ENCODE measurements around the gene RTN1.
A peak's percentile ranks its signal among the peaks of the same experiment; 100 is the strongest.

The RTN1 gene

DNA sequence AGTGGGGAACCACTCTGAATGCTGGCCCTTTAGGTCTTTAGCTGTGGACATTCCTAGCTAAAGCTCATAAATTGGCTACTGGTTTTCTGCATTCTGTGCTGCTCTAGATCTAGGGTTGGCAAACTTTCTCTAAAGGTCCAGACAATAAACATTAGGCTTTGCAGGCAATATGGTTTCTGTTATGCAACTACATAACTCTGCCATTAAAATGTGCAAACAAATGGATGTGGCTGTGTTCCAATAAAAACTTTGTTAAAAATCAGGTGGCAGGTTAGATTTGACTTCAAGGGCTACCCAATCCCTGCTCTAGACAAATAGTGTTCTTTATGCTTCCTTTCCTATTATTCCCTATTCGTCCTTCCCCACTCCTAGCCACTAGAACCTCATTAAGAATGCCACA lies 42.6 kb upstream of the RTN1 start:
- H3K27me3 Mint-ChIP-seq (ENCODE audit: low read depth, poor library complexity) = peaks cover 4% of the 10 kb centered on the region
- no peak overlapping the region for H3K4me3 Mint-ChIP-seq
- H3K9me3 Mint-ChIP-seq = peaks cover 20% of the 10 kb centered on the region
- TF ChIP-seq CTCF (IDR thresholded peaks at IDR 0.05) = no peak
- H3K36me3 Mint-ChIP-seq (ENCODE audit: low read depth) = peaks cover 27% of the 10 kb centered on the region
- H3K4me1 Mint-ChIP-seq = peaks cover 4% of the 10 kb centered on the region
- no peak for DNase-seq
- no peak overlapping the region for H3K27ac Mint-ChIP-seq

DNA sequence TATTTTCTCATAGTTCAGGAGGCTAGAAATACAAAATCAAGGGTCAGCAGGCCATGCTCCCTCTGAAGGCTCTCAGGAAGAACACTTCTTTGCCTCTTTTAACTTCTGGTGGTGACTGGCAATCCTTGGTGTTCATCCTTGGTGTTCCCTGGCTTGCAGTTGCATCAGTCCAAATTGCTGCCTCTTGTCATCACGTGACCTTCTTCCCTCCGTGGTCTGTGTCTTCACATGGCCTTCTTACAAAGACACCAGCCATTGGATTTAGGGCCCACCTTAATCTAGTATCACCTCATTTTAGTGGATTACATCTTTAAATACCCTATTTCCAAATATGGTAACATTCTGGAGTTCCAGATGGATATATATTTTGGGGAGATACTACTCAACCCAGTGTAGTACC lies 41.9 kb upstream of the RTN1 start:
- no peak for TF ChIP-seq CTCF (IDR thresholded peaks at IDR 0.05)
- DNase-seq = no peak
- Mint-ChIP-seq H3K9me3 (peaks cover 20% of the 10 kb centered on the region), H3K4me3 (no peak overlapping the region), H3K27ac (no peak overlapping the region), H3K27me3 (ENCODE audit: low read depth, poor library complexity) (peaks cover 4% of the 10 kb centered on the region), H3K4me1 (no peaks in the 10 kb centered on the region), H3K36me3 (ENCODE audit: low read depth) (peaks cover 27% of the 10 kb centered on the region)

DNA sequence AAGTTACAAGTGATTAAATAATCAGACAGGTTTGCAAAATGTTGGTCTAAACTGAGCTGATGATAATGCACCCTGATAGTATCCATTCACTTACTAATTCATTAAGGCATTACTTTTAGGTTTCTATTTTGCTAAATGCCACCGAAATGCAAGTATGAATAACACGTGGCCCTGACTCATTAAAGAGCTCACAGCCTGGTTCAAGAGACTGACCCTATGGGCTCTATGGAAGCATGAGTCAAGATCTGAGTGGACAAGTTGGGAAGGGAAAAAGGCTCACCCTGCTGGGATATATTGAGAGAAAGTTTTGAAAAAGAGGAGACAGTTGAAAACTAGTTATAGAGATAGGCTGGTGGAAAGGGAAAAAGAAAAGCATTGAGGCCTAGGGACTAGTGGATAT lies 34.6 kb upstream of the RTN1 start:
- no peak for TF ChIP-seq CTCF (IDR thresholded peaks at IDR 0.05)
- Mint-ChIP-seq H3K27me3 (ENCODE audit: low read depth, poor library complexity) (no peaks in the 10 kb centered on the region), H3K4me3 (no peak overlapping the region), H3K9me3 (peaks cover 4% of the 10 kb centered on the region), H3K27ac (no peak overlapping the region), H3K36me3 (ENCODE audit: low read depth) (no peaks in the 10 kb centered on the region), H3K4me1 (peaks cover 4% of the 10 kb centered on the region)
- DNase-seq = no peak

DNA sequence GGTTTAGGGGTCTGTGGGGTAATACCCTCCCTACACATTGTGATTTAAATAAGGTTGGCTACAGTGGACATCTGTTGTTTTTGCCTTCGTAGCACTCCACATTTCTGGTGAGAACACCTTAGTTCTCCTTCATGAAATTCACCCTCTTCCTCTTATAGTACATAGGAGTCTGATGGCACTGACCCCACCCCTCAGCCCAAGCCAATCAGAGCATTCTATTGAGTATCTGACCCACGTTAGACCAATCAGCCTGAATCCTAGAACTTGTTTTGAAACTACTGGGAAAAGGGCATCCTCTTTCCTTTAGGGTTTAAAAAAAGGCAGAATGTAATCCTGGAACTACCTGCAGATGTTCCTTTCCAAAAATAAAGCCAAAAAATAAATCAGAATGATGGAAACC lies 33.6 kb upstream of the RTN1 start:
- TF ChIP-seq CTCF (IDR thresholded peaks at IDR 0.05) = no peak
- no peak overlapping the region for H3K27ac Mint-ChIP-seq
- DNase-seq = no peak
- peaks cover 4% of the 10 kb centered on the region for H3K9me3 Mint-ChIP-seq
- H3K4me1 Mint-ChIP-seq = peaks cover 4% of the 10 kb centered on the region
- H3K4me3 Mint-ChIP-seq = no peak overlapping the region
- no peaks in the 10 kb centered on the region for H3K36me3 Mint-ChIP-seq (ENCODE audit: low read depth)
- peaks cover 4% of the 10 kb centered on the region for H3K27me3 Mint-ChIP-seq (ENCODE audit: low read depth, poor library complexity)

GRCh38 chr14:59900556-59900955 lies 30.0 kb upstream of the RTN1 start:
- DNase-seq = no peak
- Mint-ChIP-seq H3K36me3 (ENCODE audit: low read depth) (no peaks in the 10 kb centered on the region), H3K9me3 (peaks cover 4% of the 10 kb centered on the region), H3K27ac (no peak overlapping the region), H3K27me3 (ENCODE audit: low read depth, poor library complexity) (peaks cover 8% of the 10 kb centered on the region), H3K4me1 (peaks cover 4% of the 10 kb centered on the region), H3K4me3 (no peak overlapping the region)
- TF ChIP-seq CTCF (IDR thresholded peaks at IDR 0.05) = no peak

GRCh38 chr14:59897757-59898383 lies 27.3 kb upstream of the RTN1 start:
- Mint-ChIP-seq H3K4me1 (peaks cover 4% of the 10 kb centered on the region), H3K36me3 (ENCODE audit: low read depth) (no peaks in the 10 kb centered on the region), H3K4me3 (no peak overlapping the region), H3K27ac (no peak overlapping the region), H3K27me3 (ENCODE audit: low read depth, poor library complexity) (peaks cover 8% of the 10 kb centered on the region), H3K9me3 (peaks cover 10% of the 10 kb centered on the region)
- DNase-seq = peak; percentile 23
- TF ChIP-seq CTCF (IDR thresholded peaks at IDR 0.05) = peak; percentile 45

Data from nephron progenitor cell (in vitro differentiated cells).